Tibial nerve (tissue), 4 donors: ENCODE results near the gene MCF2L.

Experiments
- EP300 ChIP-seq, 2 donors: sonication (generic); formaldehyde crosslinking; IDR thresholded peaks; one replicate each; pipeline ENCODE4 v1.6.1; 2017; ENCODE audit warnings: antibody characterized with exemption in 2 of 2, mild to moderate bottlenecking in 1 of 2
- POLR2A ChIP-seq, 2 donors: fragments of 450-650 bp; IDR thresholded peaks; one replicate each; pipeline ENCODE4 v1.6.1; 2017; ENCODE audit warnings: antibody characterized with exemption in 2 of 2, mild to moderate bottlenecking in 2 of 2, moderate library complexity in 2 of 2
- TF ChIP-seq, protein P1 (sequence below), 5 experiments: fragments of 200-600 bp in 3 of 5; fragments of 450-650 bp in 2 of 5; sonication (generic) in 3 of 5; IDR thresholded peaks; one replicate each; pipeline ENCODE4 v1.5.1; 2016 to 2019; ENCODE audit warnings: antibody characterized with exemption in 5 of 5, mild to moderate bottlenecking in 3 of 5, moderate library complexity in 2 of 5

DNA sequence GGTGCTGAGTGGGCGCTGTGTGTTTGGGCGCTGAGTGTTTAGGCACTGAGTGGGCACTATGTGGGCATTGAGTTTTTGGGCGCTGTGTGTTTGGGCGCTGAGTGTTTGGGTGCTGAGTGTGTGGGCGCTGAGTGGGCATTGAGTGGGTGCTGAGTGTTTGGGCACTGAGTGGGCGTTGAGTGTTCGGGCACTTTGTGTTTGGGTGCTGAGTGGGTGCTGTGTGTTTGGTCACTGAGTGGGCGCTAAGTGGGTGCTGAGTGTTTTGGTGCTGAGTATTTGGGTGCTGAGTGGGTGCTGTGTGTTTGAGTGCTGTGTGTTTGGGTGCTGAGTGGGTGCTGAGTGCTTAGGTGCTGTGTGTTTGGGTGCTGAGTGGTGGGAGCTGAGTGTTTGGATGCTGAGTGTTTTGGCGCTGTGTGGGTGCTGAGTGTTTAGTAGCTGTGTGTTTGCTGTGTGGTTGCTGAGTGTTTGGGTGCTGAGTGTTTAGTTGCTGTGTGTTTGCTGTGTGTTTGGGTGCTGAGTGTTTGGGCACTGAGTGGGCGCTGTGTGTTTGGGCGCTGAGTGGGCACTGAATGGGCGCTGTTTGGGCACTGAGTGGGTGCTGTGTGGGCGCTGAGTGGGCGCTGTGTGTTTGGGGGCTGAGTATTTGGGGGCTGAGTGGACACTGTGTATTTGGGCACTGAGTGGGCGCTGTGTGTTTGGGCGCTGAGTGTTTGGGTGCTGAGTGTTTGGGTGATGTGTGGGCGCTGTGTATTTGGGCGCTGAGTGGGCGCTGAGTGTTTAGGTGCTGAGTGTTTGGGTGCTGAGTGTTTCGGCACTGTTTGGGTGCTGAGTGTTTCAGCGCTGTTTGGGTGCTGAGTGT lies 89.3 kb downstream of the MCF2L start:
- TF ChIP-seq, protein P1, sequence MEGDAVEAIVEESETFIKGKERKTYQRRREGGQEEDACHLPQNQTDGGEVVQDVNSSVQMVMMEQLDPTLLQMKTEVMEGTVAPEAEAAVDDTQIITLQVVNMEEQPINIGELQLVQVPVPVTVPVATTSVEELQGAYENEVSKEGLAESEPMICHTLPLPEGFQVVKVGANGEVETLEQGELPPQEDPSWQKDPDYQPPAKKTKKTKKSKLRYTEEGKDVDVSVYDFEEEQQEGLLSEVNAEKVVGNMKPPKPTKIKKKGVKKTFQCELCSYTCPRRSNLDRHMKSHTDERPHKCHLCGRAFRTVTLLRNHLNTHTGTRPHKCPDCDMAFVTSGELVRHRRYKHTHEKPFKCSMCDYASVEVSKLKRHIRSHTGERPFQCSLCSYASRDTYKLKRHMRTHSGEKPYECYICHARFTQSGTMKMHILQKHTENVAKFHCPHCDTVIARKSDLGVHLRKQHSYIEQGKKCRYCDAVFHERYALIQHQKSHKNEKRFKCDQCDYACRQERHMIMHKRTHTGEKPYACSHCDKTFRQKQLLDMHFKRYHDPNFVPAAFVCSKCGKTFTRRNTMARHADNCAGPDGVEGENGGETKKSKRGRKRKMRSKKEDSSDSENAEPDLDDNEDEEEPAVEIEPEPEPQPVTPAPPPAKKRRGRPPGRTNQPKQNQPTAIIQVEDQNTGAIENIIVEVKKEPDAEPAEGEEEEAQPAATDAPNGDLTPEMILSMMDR (IDR thresholded peaks at IDR 0.05), result no peak
- TF ChIP-seq EP300 (IDR thresholded peaks at IDR 0.05), result no peak
- no peak for TF ChIP-seq POLR2A (IDR thresholded peaks at IDR 0.05)
